ENCODE results near the gene C12orf75.
"Not testable (repeated sequence)": the region's sequence is repeated elsewhere in the genome, so short reads cannot be mapped to it uniquely, and the experiment has no call there.

Gene C12orf75

GRCh38 chr12:105401198-105401597 lies 70.7 kb downstream of the C12orf75 start:
- no peak for TF ChIP-seq CTCF (IDR thresholded peaks at IDR 0.05; ENCODE audit: control extremely low read depth, extremely low read depth, low read depth, missing control alignments)
- ChIA-PET CTCF (interaction anchor here (1.2 to 6.0 kb wide), 3 partner anchors 9 to 34 kb away, joined by 3 to 27 read pairs (median 4); no protein-coding TSS in a partner anchor), POLR2A (no interaction called here)
- DNase-seq (ENCODE audit: extremely low spot score) = no peak

GRCh38 chr12:105402366-105402765 lies 71.9 kb downstream of the C12orf75 start:
- ChIA-PET CTCF (interaction anchor here (1.5 to 6.0 kb wide), 2 partner anchors 10 to 18 kb away, joined by 4 to 27 read pairs; no protein-coding TSS in a partner anchor), POLR2A (no interaction called here)
- no peak for DNase-seq (ENCODE audit: extremely low spot score)

GRCh38 chr12:105403095-105403494 lies 72.6 kb downstream of the C12orf75 start:
- ChIA-PET CTCF (interaction anchor here (1.5 to 6.0 kb wide), 2 partner anchors 9 to 17 kb away, joined by 4 to 27 read pairs; no protein-coding TSS in a partner anchor), POLR2A (no interaction called here)
- DNase-seq (ENCODE audit: extremely low spot score) = no peak
- TF ChIP-seq CTCF (IDR thresholded peaks at IDR 0.05; ENCODE audit: control extremely low read depth, extremely low read depth, low read depth, missing control alignments) = no peak

More at GRCh38 chr12:105402366-105402765, 71.9 kb downstream of the C12orf75 start:
- no peak for TF ChIP-seq CTCF (IDR thresholded peaks at IDR 0.05; ENCODE audit: control extremely low read depth, extremely low read depth, low read depth, missing control alignments)

GRCh38 chr12:105404134-105404533 lies 73.6 kb downstream of the C12orf75 start:
- DNase-seq (ENCODE audit: extremely low spot score); POLR2A ChIA-PET: not testable (repeated sequence)
- CTCF ChIA-PET = interaction anchor here (6.0 kb wide), 1 partner anchor 16 kb away, joined by 27 read pairs; no protein-coding TSS in a partner anchor

GRCh38 chr12:105406497-105406896 lies 76.0 kb downstream of the C12orf75 start:
- DNase-seq (ENCODE audit: extremely low spot score) = no peak
- CTCF ChIA-PET = interaction anchor here (1.4 kb wide), 1 partner anchor 13 kb away, joined by 3 read pairs; no protein-coding TSS in a partner anchor
- no peak for TF ChIP-seq CTCF (IDR thresholded peaks at IDR 0.05; ENCODE audit: control extremely low read depth, extremely low read depth, low read depth, missing control alignments)
- POLR2A ChIA-PET = no interaction called here

- ChIA-PET POLR2A (no interaction called here), CTCF (interaction anchor here (1.5 to 3.3 kb wide), 2 partner anchors 9 to 727 kb away, joined by 4 to 11 read pairs; no protein-coding TSS in a partner anchor)
- no peak for TF ChIP-seq CTCF (IDR thresholded peaks at IDR 0.05; ENCODE audit: control extremely low read depth, extremely low read depth, low read depth, missing control alignments)
- no peak for DNase-seq (ENCODE audit: extremely low spot score)
These were observed 78.8 kb downstream of the C12orf75 start for GRCh38 chr12:105409279-105409678.

GRCh38 chr12:105409801-105410471 lies 79.4 kb downstream of the C12orf75 start:
- no peak for DNase-seq (ENCODE audit: extremely low spot score)
- CTCF ChIA-PET = interaction anchor here (1.9 to 3.3 kb wide), 3 partner anchors 9 to 727 kb away, joined by 4 to 16 read pairs (median 11); no protein-coding TSS in a partner anchor
- no peak for TF ChIP-seq CTCF (IDR thresholded peaks at IDR 0.05; ENCODE audit: control extremely low read depth, extremely low read depth, low read depth, missing control alignments)
- POLR2A ChIA-PET = no interaction called here

Measured in GM10248 (cell line).